Measurements from ENCODE around the gene CAMK2D.

GRCh38 chr4:113747949-113748348 lies 13.6 kb downstream of the CAMK2D start:
- TF ChIP-seq CTCF (IDR thresholded peaks at IDR 0.05; ENCODE audit: borderline replicate concordance, extremely low read depth, low read length, poor library complexity, severe bottlenecking) = no peak
- TF ChIP-seq EZH2 (IDR thresholded peaks at IDR 0.05; ENCODE audit: borderline replicate concordance, low read depth, low read length, severe bottlenecking) = no peak

Data from DND-41 (cell line).